GM21619 (cell line): ENCODE results near the gene MED27.
"Not testable (repeated sequence)": the region's sequence is repeated elsewhere in the genome, so short reads cannot be mapped to it uniquely, and the experiment has no call there.

Experiments
- ATAC-seq: cut with Tn5 transposase; IDR thresholded peaks from one replicate; pipeline ENCODE4 v1.9.1; 2021; ENCODE audit not compliant: unreplicated experiment

Gene MED27

DNA sequence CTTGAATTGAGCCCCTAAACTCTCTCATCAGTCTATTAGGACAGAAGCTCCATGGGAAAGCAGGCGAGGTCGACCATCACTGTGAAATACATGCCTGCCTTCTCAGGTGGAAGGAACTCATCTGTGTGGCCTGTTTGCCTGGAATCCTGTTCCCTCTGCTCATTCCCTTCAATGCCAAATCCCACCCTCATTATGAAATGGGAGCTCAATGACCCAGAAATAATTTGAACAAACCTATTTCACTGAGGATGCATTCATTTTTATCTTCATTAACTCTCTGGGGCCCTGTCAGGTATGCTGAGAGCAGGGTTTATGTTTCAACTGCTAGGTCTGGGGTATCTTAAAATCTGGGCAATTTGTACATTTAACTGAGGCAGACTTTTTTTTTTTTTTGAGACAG, 142.2 kb downstream of the MED27 start:
- no peak for ATAC-seq

GRCh38 chr9:131936929-131937328, 142.7 kb downstream of the MED27 start:
- ATAC-seq = no peak

DNA sequence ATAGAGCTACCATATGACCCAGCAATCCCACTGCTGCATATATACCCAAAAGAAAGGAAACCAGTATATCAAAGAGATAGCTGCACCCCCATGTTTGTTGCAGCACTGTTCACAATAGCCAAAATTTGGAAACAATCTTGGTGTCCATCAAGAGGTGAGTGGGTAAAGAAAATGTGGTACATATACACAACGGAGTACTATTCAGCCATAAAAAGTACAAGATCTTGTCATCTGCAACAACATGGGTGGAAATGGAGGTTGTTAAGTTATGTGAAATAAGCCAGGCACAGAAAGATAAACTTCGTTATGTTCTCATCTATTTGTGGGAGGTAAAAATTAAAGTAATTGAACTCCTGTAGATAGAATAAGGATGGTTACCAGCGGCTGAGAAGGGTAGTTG, 145.0 kb downstream of the MED27 start:
- ATAC-seq = no peak

GRCh38 chr9:131927091-131927490, 152.6 kb downstream of the MED27 start:
- no peak for ATAC-seq

DNA sequence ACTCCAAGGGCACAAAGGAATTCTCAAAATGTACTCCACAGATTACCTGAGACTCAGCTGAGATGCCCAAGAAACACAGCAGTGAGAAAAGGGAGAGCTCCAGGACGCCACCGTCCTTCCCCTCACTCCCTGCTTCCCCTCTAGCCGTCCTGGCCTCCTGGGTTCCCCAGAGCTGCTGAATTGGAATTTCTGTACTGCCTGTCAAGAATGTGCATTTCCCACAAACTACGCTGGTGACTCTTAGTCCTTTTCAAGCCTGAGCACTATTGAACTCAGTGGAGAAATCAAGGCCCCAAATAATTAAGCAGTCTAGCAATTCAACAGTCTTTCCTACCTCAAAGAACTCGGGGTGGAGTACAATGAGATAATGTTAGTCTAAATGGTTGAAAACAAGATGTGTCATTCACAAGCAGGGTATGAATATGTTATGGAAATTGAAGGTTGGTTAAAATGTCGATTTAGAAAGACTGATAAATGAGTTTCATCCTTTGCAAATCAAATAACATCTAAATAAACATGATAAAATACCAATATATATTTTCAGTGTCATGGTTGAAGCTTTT, 153.2 kb downstream of the MED27 start:
- no peak for ATAC-seq

- ATAC-seq = no peak
Measured at GRCh38 chr9:131925677-131926177, 153.9 kb downstream of the MED27 start.

- ATAC-seq = no peak
Measured at GRCh38 chr9:131923766-131924165, 155.9 kb downstream of the MED27 start.

DNA sequence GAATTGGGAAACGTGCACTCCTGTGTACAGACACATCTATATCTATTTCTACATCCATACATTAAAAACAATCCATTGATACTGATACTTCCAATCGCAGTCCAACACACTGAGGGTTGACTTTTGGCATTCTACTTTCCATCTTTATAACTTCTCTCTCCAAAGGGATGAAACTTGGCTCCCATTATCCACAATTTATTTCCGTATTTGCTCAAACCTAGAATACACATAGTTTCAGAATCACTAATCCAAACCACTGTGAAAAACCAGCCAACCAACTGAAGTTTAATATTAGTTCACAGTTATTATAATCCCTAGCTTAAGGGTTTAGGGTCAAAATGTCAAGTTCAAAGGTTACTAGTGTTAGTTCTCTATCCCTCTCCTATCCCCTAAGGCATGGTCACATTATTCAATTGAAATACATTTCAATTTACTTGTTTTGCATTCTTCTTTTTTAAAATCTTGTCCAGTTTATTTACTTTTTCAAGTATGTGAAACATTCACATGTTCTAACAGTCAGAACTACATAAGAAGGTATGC, 156.5 kb downstream of the MED27 start:
- ATAC-seq = no peak

DNA sequence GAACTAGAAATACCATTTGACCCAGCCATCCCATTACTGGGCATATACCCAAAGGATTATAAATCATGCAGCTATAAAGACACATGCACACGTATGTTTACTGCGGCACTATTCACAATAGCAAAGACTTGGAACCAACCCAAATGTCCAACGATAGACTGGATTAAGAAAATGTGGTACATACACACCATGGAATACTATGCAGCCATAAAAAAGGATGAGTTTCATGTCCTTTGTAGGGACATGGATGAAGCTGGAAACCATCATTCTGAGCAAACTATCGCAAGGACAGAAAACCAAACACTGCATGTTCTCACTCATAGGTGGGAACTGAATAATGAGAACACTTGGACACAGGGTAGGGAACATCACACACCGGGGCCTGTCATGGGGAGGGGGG, 158.0 kb downstream of the MED27 start:
- ATAC-seq = not testable (repeated sequence)

DNA sequence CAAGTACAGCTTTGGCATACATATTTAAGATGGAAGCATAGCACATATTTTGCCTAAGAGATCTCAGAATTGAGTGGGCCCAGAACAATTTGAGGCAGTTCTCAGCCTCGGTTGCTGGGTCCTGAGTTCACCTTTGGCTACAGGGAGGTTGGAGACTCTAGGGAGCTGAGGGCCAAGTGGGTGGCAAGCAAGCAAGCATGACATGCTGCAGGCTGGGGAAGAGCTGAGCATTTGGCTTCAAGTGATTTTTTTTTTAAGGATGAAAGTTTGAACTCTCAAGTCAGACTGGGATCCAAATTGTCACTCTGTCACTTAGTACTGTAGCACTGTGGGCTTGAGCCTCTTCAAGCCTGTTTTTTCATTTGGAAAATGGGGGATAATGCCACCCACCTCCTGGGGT, 160.5 kb downstream of the MED27 start:
- no peak for ATAC-seq

DNA sequence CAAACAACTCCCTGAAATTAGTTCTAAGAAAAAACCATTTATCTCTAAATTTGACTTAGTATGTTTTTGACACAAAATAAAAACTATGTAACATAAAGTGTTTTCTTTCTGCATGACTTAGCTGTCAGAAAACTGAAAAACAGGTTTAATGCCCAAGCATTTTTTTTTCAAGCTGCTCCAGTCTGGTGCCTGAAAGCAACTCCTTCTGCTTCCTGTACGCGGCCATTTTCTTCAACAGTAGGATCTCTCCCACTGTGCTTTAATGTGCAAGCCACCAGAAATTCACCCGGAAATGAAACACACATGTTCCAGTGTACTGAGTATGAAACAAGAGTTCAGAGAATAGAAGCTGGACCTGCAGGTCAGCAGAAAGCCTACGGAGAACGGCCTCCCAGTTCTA, 161.2 kb downstream of the MED27 start:
- ATAC-seq = no peak

- ATAC-seq = no peak
Measured at GRCh38 chr9:131917009-131917408, 162.7 kb downstream of the MED27 start.

- ATAC-seq = no peak
Measured at GRCh38 chr9:131915181-131915580, 164.5 kb downstream of the MED27 start.

DNA sequence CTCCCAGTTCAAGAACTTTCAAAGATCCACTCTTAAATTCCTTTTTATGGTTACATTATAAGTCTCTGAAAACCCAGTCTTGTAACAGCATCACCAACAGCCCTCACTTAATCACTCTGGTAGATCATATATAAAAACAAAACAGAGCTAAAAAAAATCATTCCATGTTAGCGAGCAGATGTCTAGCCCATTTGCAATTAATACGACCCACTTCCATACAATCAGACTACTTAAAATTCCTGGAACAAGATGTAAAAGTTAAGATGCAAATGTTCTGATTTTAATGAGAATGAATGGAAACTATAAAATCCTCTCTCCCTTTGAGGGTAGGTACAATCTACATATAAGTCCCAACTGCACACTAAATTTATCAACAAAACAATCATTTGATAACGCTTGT, 167.0 kb downstream of the MED27 start:
- ATAC-seq = no peak

DNA sequence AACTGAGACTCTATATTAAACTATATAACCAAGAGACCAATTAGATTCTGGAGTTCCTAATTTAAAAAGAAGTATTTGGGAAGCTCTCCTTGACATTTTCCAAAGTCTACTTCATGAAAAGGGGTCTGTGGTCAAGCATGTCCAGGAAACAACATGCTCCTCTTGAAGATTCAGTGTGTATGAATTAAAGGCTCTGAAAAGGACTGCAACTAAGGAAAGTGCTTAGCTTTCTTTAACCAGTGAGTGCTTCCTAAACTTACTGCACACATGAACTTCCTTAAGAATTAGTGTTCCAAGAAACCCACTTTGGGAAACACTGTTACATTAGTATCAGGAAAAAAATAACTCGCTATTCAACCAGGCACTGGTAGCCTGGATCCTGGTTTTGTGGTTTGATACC, 167.6 kb downstream of the MED27 start:
- no peak for ATAC-seq

DNA sequence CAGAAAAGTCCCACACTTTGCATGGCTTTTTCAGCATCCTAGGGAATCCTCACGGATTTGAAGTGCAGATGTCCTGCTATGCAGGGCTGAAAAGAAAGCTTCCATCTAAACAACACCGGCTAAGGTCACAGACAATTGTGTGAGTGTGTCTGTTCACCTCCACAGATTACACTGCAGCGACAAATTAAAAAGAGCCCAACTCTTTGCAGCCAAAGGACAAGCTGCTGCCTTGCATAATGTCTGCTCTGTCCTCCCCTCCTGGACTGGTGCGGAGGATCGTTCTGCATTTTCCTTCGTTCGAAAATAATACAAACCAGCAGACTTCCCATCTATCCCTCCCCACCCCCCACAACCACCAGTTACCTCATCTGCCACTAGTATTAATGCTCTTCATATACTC, 169.1 kb downstream of the MED27 start:
- no peak for ATAC-seq

DNA sequence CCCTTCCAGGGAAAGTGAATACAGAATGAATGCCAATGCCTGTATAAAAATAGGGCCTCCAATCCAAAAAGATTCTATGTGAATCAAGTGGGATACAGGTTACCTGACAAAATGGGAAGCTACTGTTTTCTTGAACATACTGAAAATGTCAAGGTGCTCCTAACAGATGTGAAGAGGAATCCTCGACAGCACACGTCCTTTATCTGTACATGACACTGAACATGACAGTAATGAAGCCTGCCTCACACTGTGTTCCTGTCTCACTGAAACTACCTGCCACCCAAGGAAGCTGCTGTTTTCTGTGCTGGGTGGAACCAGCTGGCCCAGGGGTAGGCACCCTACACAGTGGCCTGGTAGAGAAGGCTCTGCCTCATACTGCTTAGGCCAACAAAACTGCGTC, 174.5 kb downstream of the MED27 start:
- no peak for ATAC-seq

GRCh38 chr9:131899296-131900228, 180.1 kb downstream of the MED27 start:
- ATAC-seq = no peak

GRCh38 chr9:131892902-131893500, 186.7 kb downstream of the MED27 start:
- no peak for ATAC-seq

DNA sequence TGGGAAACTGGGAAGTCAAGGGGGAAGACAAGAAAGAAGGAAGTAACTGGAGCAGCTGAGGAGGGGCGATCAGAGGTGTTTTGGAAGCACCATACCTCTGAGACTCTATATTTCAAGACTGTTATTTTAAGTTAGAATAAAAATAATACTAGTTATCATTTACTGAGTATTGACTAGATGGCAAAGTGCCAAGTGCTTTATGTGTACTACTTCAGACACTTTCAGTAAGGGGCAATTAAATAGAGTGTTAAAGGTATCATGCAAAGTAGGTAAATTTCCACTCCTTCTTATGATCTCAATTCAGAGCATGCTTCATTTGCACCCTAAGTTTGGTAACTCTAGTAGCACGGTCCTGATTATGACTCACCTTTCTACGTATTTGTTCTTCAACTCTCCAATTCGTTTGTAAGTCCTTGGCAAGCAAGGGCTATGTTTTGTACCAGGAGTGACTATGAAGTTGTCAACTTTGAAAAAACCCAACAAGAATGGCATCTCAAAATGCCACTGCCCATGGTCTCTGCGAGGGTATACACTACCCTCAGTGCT, 187.4 kb downstream of the MED27 start:
- no peak for ATAC-seq

- ATAC-seq = no peak
Measured at GRCh38 chr9:131891598-131891997, 188.1 kb downstream of the MED27 start.
